ENCODE data around the gene MUC5AC.

Gene MUC5AC

DNA sequence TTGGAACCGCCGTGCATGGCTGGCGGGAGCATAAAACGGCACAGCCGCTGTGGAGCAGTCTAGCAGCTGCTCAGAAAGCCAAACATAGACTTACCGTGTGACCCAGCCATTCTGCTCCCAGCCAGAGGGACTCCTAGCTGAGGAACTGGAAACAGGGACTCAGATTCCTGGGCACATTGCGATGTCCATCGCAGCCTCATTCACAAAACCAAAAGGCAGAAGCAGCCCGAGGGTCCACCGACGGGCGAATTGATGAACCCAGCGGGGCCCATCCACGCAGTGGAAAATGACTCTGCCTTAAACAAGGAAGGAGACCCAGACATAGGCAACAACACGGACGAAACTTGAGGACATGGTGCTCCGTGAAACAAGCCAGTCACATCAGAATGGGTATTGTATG, 59.4 kb downstream of the MUC5AC start:
- no peak for DNase-seq

- no peak for DNase-seq
Measured at GRCh38 chr11:1218256-1218787, 60.6 kb downstream of the MUC5AC start.

DNA sequence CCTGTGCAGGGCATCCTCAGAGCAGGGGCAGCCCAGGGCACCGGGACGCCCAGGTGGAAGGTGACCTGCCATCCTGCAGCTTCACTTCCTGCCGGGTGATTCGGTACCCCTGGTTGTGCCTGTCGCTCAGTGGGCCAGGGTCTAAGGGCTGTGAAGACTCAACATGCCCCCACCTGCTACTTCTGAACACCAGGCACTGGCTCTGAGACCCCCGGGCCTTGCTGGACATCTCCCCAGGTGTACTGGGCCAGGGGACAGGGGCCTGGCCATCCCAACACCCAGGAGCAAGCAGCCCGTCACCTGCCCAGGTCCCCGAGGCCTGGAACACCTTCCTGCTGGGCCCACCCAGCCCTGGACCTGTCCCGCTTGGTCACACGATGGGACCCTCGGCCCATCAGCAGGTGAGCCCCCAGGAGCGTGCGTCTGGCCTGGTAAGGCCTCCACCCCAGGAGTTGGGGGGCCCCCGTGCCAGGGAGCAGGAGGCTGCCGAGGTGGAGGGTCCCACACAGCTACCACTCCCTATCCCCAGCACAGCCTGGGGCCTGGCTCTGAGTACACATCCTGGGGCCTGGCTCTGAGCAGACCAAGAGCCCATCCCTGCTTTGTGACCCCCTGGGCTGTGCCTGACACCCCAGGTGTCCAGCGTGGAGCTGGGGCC, 61.2 kb downstream of the MUC5AC start:
- DNase-seq, result no peak

GRCh38 chr11:1219446-1219833, 61.7 kb downstream of the MUC5AC start:
- DNase-seq, result no peak

GRCh38 chr11:1219834-1220815, 62.4 kb downstream of the MUC5AC start:
- no peak for DNase-seq

DNA sequence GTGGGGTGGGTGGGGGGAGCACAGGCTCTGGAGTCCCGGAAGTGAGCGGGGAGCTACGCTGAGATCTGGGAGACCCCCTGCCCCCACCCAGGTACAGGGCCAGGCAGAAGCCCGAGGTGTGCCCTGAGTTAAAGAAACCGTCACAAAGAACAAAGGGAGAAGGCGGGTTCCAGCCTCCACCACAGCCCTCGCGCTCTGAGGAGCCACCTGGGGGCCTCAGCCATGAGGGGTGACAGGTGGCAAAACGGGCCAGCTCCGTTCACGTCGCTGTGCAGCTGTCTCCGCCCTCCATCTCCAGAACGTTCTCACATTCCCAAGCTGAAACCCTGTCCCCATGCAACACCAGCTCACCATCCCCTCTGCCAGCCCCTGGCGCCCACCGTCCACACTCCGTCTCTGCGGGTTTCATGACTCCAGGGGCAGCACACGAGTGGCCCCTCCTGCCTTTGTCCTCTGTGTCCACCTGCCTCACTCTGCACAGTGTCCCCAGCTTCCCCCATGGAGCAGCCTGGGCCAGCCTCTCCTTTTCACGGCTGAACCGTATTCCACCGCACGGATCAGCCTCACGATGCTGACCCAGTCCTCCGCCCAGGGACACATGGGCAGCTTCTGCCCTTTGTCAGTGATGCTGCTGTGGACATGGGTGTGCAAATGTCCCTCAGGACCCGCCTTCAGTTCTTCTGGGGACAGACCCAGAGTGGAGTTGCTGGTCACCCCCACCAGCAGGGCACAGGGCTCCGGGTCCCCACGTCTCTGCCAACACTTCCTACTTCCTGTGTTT, 63.4 kb downstream of the MUC5AC start:
- no peak for DNase-seq

DNA sequence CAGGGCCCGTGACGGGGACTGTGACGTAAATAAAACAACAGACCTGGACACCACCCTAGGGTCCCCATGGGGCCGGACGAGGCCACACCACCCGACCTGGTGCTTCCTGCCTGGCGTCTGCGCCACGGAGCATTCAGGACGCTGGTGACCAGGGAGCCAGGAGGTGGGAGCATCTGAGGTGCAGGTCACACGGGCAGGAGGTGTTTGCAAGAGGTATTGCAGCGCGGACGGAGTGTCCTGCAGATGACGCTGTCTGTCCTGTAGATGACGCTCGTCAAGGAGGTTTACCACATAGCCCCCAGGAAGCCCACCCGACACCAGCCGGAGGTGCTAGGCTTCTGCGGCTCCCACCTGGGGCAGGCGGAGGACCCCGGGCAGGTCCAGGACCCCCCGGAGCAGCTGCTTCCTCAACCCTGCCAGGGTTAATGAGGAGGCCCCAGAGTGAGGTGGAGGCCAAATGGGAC, 64.1 kb downstream of the MUC5AC start:
- DNase-seq, result no peak

- DNase-seq, result no peak
Measured at GRCh38 chr11:1222491-1223345, 65.0 kb downstream of the MUC5AC start, which contains the start of gene MUC5B. Gene MUC5B (plus strand): TSS chr11:1223066. CDS start chr11:1223124, 58 bp downstream.

DNA sequence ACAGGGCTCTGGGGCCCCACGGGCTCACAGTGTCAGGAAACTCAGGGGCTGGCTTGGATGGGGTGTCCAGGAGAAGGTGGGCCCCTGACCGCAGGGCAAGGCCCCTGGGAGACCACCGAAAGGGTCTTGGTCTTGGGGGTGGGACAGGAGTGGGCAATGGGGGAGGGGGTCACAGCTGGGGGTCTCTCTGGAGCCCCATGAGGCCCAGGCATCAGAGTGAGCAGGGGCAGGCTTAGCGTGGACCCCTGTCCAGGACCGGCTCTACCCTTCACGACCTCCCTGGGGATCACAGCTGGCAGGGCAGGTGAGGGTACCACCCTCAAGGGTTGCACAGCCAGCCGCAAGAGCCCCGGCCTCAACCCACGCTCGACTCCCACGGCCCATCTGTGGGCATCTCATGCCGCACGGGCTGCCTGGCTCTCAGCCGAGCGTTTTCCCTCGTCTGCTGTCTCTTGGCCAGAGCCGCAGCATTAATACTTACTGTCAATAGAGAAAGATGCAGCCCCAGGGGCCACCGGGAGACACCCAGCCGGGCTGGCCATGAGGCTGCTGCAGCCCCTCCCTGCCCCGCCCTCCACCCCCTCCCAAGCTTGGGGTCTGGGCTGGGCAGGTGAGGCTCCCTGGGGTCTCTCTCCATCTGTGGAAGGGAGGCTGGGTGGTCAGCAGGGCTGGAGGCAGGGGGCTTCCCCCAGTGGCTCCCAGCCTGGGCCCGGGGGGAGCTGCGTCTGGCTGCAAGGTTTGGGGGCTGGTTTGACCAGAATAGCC, 65.8 kb downstream of the MUC5AC start:
- no peak for DNase-seq

GRCh38 chr11:1224111-1224490, 66.3 kb downstream of the MUC5AC start:
- no peak for DNase-seq

DNA sequence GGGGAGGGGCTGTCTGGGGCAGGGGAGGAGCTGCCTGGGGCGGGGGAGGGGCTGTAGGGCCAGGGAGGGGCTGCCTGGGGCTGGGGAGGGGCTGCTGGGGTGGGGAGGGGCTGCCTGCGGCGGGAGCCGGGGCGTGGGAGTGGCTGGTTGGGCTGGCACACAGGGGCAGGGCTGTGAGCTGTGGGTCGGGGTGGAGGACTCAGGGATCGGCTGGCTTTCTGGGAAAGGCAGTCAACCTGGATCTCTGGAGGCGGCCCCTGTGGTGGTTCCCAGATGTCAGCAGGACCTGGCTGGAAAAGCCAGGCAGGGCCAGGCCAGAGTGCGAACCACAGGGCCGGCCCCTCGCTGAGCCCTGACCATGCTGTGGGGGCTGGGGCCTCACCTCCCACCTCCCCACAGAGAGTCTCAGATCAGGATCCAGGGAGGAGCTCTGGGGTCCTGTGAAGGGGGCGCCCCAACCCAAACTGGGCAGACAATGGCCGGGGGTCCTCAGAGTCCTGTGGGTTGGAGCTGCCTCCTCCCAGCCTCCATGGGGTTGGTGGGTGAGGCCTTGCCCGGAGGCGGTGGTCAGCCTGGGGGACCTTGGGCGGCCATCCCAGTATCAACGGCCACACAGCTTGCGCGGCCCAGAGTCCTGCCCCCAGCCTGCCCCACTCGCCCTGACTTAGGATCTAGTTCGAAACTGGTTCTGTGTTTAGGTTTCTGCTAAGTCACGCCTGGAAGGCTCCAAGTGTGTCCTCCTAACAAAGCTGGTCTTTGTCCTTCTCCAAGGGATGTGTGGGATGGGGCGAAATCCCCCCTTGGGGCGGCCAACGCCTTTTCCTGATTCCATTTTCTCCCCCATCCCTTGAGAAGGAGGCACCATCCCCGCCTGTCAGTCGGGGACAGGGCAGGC, 67.0 kb downstream of the MUC5AC start:
- DNase-seq, result no peak

- DNase-seq, result no peak
Measured at GRCh38 chr11:1225386-1226225, 67.9 kb downstream of the MUC5AC start.

GRCh38 chr11:1226226-1226985, 68.7 kb downstream of the MUC5AC start:
- no peak for DNase-seq

- DNase-seq, result no peak
Measured at GRCh38 chr11:1226986-1227550, 69.3 kb downstream of the MUC5AC start.

DNA sequence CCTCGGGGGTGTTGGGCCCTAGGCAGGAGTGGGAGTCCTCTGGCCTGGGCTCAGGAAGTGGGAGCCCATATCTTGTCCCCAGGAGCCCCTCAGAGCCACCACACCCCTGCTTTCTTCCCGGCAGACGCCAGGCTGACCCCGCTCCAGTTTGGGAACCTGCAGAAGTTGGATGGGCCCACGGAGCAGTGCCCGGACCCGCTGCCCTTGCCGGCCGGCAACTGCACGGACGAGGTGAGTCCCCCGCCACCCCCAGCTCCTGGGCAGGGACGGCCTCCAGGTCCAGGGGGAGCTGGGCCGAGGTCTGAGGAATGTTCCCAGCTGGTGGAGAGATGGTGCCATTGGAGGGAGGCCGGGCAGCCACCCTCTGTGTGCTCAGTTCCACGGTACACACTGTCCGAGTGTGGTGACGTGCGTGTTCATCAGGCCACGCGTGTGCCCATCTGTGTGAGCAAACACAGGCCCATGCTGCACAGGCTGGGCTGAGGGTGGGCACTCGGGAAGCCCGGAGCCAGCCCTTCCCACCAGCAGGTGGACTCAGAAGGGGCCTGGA, 69.9 kb downstream of the MUC5AC start:
- no peak for DNase-seq

DNA sequence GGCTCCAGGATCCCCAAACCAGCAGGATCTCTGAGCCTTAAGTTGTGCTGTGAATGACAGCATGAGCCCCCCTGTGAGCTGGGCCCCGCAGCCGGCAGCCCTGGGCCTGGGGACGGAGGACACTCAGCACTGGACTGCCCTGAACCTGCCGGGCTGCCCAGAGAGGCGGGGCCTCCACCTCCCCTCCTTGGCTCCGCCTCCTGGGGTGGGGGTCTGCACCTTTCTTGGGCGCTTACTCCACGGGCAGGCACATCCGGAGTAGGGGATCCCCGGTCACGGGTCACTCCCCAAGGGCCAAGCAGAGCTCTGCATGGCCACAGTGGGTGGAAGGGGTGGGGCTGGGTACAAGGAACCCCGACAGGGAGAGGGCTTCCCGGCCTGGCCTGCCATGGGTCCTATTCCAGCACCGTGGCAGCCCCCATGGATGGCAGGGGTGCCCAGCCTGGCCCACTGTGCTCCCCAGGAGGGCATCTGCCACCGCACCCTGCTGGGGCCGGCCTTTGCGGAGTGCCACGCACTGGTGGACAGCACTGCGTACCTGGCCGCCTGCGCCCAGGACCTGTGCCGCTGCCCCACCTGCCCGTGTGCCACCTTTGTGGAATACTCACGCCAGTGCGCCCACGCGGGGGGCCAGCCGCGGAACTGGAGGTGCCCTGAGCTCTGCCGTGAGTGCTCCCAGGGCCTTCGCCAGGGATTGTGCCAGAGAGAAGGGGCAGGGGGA, 70.5 kb downstream of the MUC5AC start:
- DNase-seq, result no peak

GRCh38 chr11:1228921-1229451, 71.2 kb downstream of the MUC5AC start:
- DNase-seq, result no peak
